Limb (tissue), 2 donors: ENCODE data around the gene ST8SIA5.

Source experiments
- DNase-seq, 2 donors: peaks; one replicate each; pipeline ENCODE4 v3.0.0-alpha.2; 2016; ENCODE audit errors: extremely low spot score in 2 of 2

ST8SIA5 gene

DNA sequence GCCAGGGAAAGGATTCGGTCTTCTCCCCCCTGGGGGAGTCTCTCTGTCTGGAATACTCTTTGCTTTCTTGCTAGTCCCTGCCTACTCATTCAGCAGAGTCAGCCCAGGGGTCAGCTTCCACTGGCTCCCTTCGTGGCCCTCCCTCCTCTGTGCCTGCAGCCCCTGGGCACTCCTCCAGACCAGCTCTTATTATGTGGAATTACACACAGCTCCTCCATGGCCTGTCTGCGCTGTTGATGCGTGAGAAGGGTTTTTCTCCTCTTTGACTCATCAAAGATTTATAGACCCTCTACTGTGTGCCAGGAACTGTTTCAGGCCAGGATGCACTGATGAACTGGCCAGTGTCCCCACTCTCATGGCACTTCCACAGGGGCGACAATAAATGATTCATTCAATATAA is 44.4 kb downstream of the ST8SIA5 start:
- DNase-seq, result peak in 1 of 2 donors; percentile 47

DNA sequence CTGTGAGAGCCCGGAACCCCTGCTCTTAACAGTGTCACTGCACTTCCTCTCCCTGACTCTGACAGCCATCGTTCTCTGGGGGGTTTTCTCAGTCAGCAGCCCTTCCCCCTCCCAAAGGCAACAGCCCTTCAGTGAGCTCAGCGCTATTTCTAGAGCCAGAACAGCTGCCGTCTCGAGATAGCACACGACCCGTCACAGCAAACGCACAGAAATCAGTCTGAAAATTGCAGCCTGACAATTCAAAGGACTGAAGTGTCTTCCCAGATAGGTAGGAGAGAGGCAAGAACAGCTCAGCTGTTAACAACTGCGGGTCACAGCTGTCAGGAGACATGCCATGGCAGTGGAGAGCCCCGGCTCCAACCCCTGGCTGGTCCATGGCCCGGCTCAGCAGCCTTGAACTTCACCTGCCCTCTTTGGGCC is 45.4 kb downstream of the ST8SIA5 start:
- DNase-seq, result peak; percentile 29 to 43

GRCh38 chr18:46706968-46707367 is 49.9 kb downstream of the ST8SIA5 start:
- DNase-seq, result no peak

GRCh38 chr18:46705521-46705920 is 51.3 kb downstream of the ST8SIA5 start:
- DNase-seq, result no peak

GRCh38 chr18:46704816-46705215 is 52.0 kb downstream of the ST8SIA5 start:
- no peak for DNase-seq

GRCh38 chr18:46704189-46704588 is 52.7 kb downstream of the ST8SIA5 start:
- DNase-seq, result no peak

DNA sequence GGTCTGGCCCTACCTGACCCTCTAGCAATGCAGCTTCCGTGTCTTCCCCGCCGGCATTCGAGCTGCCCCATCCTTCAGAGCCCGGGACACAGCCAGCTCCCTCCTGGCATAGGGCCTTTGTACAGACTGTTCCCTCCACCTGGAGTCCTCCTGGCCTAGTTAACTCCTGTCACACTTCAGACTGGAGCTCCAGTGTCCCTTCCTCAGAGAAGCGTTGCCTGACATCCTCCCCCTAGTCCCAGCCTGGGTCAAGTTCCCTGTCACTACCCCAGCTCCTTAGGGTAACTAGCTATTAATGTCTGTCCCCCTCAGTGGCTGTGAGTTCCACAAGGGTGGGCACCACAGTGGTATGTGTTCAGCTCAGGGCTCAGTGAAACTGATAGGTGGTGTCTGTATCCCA is 54.4 kb downstream of the ST8SIA5 start:
- DNase-seq, result no peak

- no peak for DNase-seq
Observed at GRCh38 chr18:46700066-46700824, 56.6 kb downstream of the ST8SIA5 start.

GRCh38 chr18:46696702-46697101 is 60.2 kb downstream of the ST8SIA5 start:
- no peak for DNase-seq

- no peak for DNase-seq
Observed at GRCh38 chr18:46696268-46696667, 60.6 kb downstream of the ST8SIA5 start.

DNA sequence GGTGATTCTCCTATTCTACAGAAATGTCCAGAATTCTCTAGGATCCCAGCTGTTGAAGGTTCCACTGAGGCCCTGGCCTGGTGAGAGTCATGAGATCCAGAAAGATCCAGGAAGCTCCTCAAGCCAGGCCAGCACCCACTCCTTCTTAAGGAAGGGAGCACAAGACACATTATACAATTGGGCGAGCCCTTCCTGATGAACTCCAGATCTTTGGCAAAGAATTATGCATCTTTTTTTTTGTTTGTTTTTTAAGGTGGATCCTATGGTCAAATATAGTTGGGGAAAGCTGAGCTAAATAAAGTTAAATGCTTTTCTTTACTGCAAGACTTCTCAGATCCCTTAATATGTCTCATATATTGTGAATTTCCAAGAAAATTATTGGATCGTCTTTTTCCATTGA is 62.9 kb downstream of the ST8SIA5 start:
- DNase-seq, result no peak

DNA sequence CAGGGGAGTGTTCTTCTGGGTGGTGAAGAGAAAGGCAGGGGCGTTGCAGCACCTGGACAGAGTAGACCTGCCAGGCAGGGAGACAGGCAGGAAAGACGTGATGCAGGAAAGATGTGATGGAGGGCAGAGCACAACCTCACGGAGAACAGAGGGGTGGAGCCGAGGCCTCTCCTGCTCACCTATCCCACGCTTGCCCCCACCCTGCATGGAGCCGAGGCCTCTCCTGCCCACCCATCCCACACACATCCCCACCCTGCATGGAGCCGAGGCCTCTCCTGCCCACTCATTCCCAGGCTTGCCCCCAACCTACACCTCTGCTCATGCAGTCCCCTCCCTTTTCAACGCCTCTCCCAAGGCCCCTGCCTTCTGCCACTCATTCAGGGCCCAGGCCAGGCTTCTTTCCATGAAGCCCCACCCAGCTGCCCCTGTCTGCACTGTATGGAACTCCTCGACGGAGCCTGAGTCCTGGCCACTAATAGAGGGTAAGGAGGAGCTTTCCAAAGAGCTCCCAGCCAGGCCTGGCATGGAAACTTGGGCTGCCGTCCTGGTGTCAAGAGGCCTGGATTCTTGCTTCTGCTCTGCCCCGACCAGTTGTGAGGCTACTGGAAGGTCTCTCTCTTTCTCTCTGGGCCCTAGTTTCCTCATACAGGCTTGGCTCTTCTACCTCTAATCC is 67.9 kb downstream of the ST8SIA5 start:
- DNase-seq, result no peak

- DNase-seq, result no peak
Observed at GRCh38 chr18:46686186-46686585, 70.7 kb downstream of the ST8SIA5 start.

DNA sequence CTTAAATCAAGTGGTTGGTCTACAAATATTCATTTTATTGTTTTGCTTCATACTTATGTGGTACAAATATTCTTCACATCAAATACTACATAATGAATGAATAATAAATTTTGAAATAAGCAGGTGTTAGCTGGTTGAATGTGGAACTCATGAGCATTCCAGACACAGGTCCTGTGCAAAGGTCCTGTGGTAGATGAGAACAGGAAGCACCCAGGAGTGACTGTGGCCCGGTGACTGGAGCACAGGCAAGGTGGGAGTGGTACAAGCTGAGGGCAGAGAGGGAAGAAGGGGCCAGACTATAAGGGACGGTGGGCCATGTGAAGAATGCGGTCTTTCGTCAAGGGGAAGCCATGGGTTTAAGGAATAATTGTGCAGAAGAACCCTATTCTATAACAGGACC is 73.6 kb downstream of the ST8SIA5 start:
- DNase-seq, result no peak

GRCh38 chr18:46680784-46681695 is 75.8 kb downstream of the ST8SIA5 start:
- no peak for DNase-seq

DNA sequence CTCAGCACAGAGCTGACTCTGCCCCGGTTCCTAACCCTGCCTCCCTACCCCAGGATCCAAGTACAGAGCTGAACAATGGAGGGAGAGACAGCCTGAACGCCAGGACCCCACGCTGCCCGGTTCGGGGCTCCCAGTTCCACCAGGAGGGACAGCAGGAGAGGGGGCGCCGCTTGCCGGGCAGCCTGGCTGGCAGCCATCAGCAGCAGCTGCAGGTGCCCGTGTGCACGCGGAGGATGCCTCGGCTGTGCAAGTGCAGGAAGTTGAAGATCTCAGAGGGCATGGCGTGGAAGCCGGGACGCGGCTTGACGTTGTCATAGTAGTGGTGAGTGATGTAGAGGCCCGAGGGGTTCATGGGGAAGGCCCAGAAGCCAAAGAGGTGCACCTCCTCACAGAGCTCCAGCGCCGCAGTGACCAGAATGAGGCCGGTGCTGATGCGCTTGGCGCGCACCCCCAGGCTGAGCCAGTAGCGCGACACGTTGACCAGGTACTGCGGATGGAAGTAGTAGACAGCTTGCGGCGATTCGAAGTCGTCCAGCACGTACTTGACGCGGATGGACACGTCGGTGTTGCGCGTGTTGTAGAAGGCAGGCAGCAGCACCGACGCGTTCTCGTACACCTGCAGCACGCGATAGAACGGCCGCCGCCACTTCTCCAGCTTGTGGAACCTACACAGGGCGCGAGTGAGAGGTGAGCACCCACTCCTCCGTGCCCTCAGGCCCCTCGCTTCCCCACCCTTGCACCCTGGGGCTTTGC is 76.8 kb downstream of the ST8SIA5 start:
- DNase-seq, result no peak

DNA sequence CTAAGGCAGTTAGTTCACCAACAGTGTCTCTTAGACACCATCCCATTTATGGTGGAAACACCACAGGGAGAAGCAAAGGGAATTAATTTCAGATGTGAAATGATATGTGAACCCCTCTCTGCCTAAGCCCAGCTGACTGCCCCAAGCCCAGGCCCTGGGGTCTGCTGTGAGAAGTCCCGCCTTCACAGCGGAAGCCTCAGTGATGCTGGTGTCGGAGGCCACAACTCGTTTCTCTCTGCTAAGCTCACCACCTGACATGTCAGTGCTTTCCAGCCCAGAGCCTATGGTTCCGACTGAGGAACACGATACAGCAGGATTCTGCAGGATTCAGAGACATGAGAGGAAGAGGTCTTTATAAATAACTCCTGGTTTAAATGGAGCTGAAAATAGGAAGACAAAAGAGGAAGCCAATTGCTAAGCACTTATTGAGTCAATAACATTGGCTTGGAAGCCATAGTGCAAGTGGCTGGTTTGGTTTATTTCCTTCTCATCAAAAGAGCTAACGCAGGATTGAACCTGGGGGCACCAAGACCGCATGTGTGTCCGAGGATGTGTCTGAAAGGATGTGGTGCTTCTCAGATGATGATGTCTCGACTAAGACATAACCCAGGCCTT is 78.0 kb downstream of the ST8SIA5 start:
- no peak for DNase-seq

GRCh38 chr18:46678041-46678440 is 78.8 kb downstream of the ST8SIA5 start:
- no peak for DNase-seq

DNA sequence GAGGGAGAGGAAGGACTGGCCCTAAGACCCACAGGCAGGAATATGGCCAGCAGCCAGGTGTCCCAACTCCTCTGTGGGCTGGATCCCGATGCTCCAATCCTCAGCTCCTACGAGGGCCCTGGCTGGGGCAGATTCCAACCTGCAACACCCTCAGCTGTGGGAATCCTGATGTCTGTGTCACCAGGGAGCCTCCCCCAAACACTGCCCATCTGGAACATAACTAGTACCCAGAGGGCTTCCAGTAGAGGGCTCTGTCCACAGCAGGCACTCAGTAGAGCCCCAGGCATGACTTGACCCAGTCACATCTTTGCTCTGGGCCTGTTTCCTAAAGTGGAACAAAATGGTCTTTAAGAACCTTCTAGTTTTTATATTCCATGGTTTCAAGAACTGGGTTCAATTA is 79.2 kb downstream of the ST8SIA5 start:
- no peak for DNase-seq

DNA sequence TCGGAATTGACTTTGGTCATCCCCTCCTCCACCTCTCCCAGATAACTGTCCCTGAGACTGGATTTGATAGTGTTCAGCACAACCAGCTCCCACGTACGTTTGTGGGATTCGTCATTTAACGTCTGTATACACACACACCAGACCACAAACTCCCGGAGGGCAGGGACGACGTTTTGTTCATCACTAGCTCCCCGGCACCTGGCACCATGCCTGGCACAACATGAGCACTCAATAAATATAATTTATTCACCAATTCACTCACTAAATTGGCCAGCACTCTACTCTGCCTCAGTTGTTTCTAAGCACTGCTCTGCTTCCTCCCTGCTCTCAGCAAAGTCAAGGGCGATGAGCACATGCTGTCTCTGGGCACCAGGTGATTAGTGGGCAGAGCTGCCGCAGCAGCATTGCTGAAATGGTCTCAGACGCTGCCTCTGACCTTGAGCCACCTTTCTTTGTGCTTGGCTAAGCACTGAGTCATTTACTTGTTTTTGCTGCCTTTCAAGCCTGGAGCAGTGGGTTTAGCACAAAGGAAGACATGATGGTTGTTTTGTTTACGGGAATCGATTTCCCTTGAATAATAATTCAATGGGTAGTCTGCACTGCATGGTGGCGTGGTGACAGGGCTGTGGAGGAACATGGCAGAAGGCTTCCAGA is 80.5 kb downstream of the ST8SIA5 start:
- no peak for DNase-seq
